Peyer's patch (tissue), 4 donors: ENCODE results near the gene TMPRSS11D. TPM values are rescaled to one million over a fixed set of nuclear protein-coding genes. Genes with fewer than 3 reads are reported as not detected.

Experiments used
- DNase-seq, 3 donors: peaks; one replicate each; pipeline ENCODE4 v3.0.0-alpha.2; 2017 to 2019
- H3K27ac ChIP-seq, 4 donors: fragments of 200-600 bp; sonication (generic); one replicate each; pipeline ENCODE4 v1.5.1; 2016 to 2019
- H3K27me3 ChIP-seq, 2 donors: fragments of 200-600 bp; sonication (generic); one replicate each; pipeline ENCODE4 v1.5.1; 2019
- H3K36me3 ChIP-seq, 3 donors: fragments of 200-600 bp; sonication (generic); one replicate each; pipeline ENCODE4 v1.5.1; 2016 to 2019
- H3K4me1 ChIP-seq, 4 donors: fragments of 200-600 bp; sonication (generic); one replicate each; pipeline ENCODE4 v1.5.1; 2016 to 2019
- H3K4me3 ChIP-seq, 4 donors: fragments of 200-600 bp; sonication (generic); 1 replicate in 3 of 4; 2 replicates in 1 of 4; pipeline ENCODE4 v1.5.1; 2016 to 2019; ENCODE audit warnings: mild to moderate bottlenecking in 1 of 4
- H3K9me3 ChIP-seq, 4 donors: fragments of 200-600 bp; sonication (generic); one replicate each; pipeline ENCODE4 v1.5.1; 2016 to 2019; ENCODE audit warnings: mild to moderate bottlenecking in 1 of 4
- POLR2A ChIP-seq, 2 donors: fragments of 450-650 bp; IDR thresholded peaks; one replicate each; pipeline ENCODE4 v1.5.1; 2017; ENCODE audit warnings: antibody characterized with exemption in 2 of 2, mild to moderate bottlenecking in 2 of 2, moderate library complexity in 2 of 2
- total RNA-seq, 4 donors: library from RNA; depleted of rRNA; stranded (reverse); fragments of >200 nt; gene quantifications; one replicate each; pipeline ENCODE4 v1.1.0, GENCODE V29; 2016
- TF ChIP-seq, protein P1 (sequence below), 6 experiments: fragments of 450-650 bp in 4 of 6; fragments of 200-600 bp in 2 of 6; sonication (generic) in 1 of 6; IDR thresholded peaks; one replicate each; pipeline ENCODE4 v1.5.1; 2017 to 2019; ENCODE audit warnings: antibody characterized with exemption in 6 of 6, mild to moderate bottlenecking in 3 of 6, moderate library complexity in 1 of 6

Gene TMPRSS11D
- total RNA-seq, 4 donors from 2014 or later = not detected

- Histone ChIP-seq H3K4me3 (no peak overlapping the region), H3K9me3 (no peaks in the 10 kb centered on the region), H3K27me3 (no peaks in the 10 kb centered on the region), H3K27ac (no peak overlapping the region), H3K36me3 (no peaks in the 10 kb centered on the region), H3K4me1 (no peaks in the 10 kb centered on the region)
- DNase-seq = no peak
- TF ChIP-seq, protein P1, sequence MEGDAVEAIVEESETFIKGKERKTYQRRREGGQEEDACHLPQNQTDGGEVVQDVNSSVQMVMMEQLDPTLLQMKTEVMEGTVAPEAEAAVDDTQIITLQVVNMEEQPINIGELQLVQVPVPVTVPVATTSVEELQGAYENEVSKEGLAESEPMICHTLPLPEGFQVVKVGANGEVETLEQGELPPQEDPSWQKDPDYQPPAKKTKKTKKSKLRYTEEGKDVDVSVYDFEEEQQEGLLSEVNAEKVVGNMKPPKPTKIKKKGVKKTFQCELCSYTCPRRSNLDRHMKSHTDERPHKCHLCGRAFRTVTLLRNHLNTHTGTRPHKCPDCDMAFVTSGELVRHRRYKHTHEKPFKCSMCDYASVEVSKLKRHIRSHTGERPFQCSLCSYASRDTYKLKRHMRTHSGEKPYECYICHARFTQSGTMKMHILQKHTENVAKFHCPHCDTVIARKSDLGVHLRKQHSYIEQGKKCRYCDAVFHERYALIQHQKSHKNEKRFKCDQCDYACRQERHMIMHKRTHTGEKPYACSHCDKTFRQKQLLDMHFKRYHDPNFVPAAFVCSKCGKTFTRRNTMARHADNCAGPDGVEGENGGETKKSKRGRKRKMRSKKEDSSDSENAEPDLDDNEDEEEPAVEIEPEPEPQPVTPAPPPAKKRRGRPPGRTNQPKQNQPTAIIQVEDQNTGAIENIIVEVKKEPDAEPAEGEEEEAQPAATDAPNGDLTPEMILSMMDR (IDR thresholded peaks at IDR 0.05) = no peak
- TF ChIP-seq POLR2A (IDR thresholded peaks at IDR 0.05) = no peak
These were observed 13.9 kb upstream of the TMPRSS11D start for GRCh38 chr4:67897686-67898085.

GRCh38 chr4:67896421-67897065, 12.7 kb upstream of the TMPRSS11D start:
- Histone ChIP-seq H3K9me3 (no peaks in the 10 kb centered on the region), H3K36me3 (no peaks in the 10 kb centered on the region), H3K4me1 (no peaks in the 10 kb centered on the region), H3K27me3 (no peaks in the 10 kb centered on the region), H3K4me3 (no peak overlapping the region), H3K27ac (no peak overlapping the region)
- DNase-seq = no peak
- no peak for TF ChIP-seq POLR2A (IDR thresholded peaks at IDR 0.05)
- TF ChIP-seq, protein P1 (IDR thresholded peaks at IDR 0.05) = no peak

DNA sequence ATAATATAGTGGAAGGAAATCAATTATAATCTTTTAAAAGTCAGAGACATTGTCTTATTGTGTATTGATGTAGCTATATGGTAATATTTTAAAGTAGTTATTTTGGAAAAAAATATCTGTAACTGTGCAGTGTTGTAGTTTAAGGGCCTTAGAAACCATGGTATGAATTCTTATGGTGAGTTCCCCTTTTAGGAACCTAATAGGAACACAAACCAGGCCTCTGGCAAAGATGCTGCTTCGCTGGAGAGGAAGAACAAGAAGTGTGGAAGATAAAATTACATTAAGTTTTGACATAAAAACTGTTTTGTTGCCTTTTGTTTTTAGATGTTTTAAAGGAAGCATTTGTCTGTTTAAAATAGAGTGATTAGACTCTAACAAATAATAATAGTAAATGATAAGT, 10.9 kb upstream of the TMPRSS11D start:
- no peak overlapping the region for H3K27ac ChIP-seq
- no peak for TF ChIP-seq POLR2A (IDR thresholded peaks at IDR 0.05)
- TF ChIP-seq, protein P1 (IDR thresholded peaks at IDR 0.05) = no peak

DNA sequence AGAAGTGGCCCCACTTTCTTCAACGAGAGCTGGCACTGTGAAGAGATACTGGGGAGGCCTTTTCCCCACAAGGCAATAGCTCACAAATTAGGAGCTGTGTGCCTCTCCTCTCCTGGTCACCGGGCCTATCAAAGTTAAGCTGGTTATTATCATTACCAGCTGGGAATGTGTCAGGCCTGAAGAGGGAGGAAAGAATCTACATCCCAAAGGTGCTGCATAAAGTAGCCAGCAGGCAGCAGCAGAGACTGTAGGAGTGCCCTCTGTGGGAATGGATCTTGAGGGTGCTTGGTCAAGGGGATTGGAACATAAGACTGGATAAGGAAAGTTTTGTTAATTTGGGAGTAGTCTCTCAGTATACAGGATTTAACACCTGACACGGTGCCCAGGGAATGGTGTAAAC, 9.1 kb upstream of the TMPRSS11D start:
- Histone ChIP-seq H3K9me3 (no peaks in the 10 kb centered on the region), H3K4me1 (no peaks in the 10 kb centered on the region), H3K36me3 (no peaks in the 10 kb centered on the region), H3K27me3 (no peaks in the 10 kb centered on the region), H3K27ac (no peak overlapping the region), H3K4me3 (no peak overlapping the region)
- DNase-seq = no peak
- TF ChIP-seq, protein P1 (IDR thresholded peaks at IDR 0.05) = no peak
- no peak for TF ChIP-seq POLR2A (IDR thresholded peaks at IDR 0.05)

More for the DNA sequence above, 10.9 kb upstream of the TMPRSS11D start:
- Histone ChIP-seq H3K36me3 (no peaks in the 10 kb centered on the region), H3K4me3 (no peak overlapping the region), H3K4me1 (no peaks in the 10 kb centered on the region), H3K9me3 (no peaks in the 10 kb centered on the region), H3K27me3 (no peaks in the 10 kb centered on the region)
- DNase-seq = no peak

DNA sequence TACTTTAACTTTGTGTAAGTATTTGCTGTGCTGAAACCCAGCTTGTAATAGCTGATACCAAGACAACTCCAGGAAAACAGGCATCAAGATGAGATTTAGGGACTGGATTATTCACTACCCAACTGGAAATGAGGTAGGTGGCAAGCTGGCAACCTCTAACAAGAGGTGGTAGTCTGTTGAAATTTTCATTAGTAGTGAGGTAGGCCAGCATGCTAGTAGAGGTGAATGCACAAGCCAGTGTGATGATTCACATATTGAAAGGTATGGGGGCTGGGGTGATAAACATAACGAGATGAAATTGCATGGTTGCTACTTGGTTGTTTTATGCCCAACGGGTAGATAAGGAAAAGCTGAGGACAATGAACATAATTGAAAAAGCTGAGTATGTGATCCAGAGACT, 8.5 kb upstream of the TMPRSS11D start:
- H3K27ac ChIP-seq = no peak overlapping the region
- no peak overlapping the region for H3K4me3 ChIP-seq
- TF ChIP-seq, protein P1 (IDR thresholded peaks at IDR 0.05) = no peak
- no peak for TF ChIP-seq POLR2A (IDR thresholded peaks at IDR 0.05)
- no peak for DNase-seq
- H3K9me3 ChIP-seq = no peaks in the 10 kb centered on the region
- H3K4me1 ChIP-seq = no peaks in the 10 kb centered on the region
- H3K27me3 ChIP-seq = no peaks in the 10 kb centered on the region
- H3K36me3 ChIP-seq = no peaks in the 10 kb centered on the region

DNA sequence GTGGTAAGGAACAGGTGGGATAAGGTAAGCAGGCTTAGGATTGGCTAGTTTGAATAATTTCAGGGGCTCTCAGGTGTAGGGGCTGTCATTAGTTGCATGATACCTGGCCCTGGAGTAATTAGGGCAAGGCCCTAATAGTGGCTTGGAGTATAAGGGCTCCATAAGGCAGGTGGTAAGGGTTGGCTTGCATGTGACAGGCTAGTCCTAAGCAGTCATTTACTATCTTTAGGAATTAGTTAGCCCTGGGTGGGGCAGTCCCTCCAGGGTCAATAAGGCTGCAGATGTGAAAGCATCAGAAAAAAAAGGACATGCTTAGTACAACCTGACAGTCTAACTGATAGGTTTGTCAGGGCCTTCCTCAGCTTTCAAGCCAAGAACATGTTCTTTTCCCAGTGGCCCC, 7.8 kb upstream of the TMPRSS11D start:
- no peak for DNase-seq
- no peak overlapping the region for H3K27ac ChIP-seq
- no peaks in the 10 kb centered on the region for H3K4me1 ChIP-seq
- no peaks in the 10 kb centered on the region for H3K9me3 ChIP-seq
- no peaks in the 10 kb centered on the region for H3K27me3 ChIP-seq
- H3K36me3 ChIP-seq = no peaks in the 10 kb centered on the region
- H3K4me3 ChIP-seq = no peak overlapping the region
- TF ChIP-seq, protein P1 (IDR thresholded peaks at IDR 0.05) = no peak
- TF ChIP-seq POLR2A (IDR thresholded peaks at IDR 0.05) = no peak
